Ascending aorta (tissue), 2 donors: Measurements from ENCODE around the gene HTT. TPM values are rescaled to one million over a fixed set of nuclear protein-coding genes. Genes with fewer than 3 reads are reported as not detected.

Source experiments
- DNase-seq, 2 donors: peaks; one replicate each; pipeline ENCODE4 v3.0.0-alpha.2; 2019; ENCODE audit warnings: low spot score in 2 of 2
- H3K27ac ChIP-seq, 2 donors: fragments of 200-600 bp; sonication (generic); one replicate each; pipeline ENCODE4 v1.5.1; 2016 to 2017; ENCODE audit warnings: mild to moderate bottlenecking in 1 of 2
- H3K27me3 ChIP-seq: fragments of 200-600 bp; sonication (generic); one replicate; pipeline ENCODE4 v1.5.1; 2017
- H3K36me3 ChIP-seq, 2 donors: fragments of 200-600 bp; sonication (generic); one replicate each; pipeline ENCODE4 v1.5.1; 2016
- H3K4me1 ChIP-seq, 2 donors: fragments of 200-600 bp; sonication (generic); one replicate each; pipeline ENCODE4 v1.5.1; 2016 to 2017; ENCODE audit warnings: mild to moderate bottlenecking in 1 of 2
- H3K4me3 ChIP-seq, 2 donors: fragments of 200-600 bp; sonication (generic); one replicate each; pipeline ENCODE4 v1.5.1; 2016 to 2017; ENCODE audit warnings: mild to moderate bottlenecking in 1 of 2
- H3K9me3 ChIP-seq, 2 donors: fragments of 200-600 bp; sonication (generic); one replicate each; pipeline ENCODE4 v1.5.1; 2016
- CTCF ChIP-seq, 3 experiments: fragments of 200-600 bp in 2 of 3; fragments of 450-650 bp in 1 of 3; sonication (generic) in 2 of 3; IDR thresholded peaks; one replicate each; pipeline ENCODE4 v1.5.1; 2016 to 2019; ENCODE audit warnings: antibody characterized with exemption in 3 of 3, mild to moderate bottlenecking in 1 of 3, moderate library complexity in 1 of 3
- intact Hi-C: fragments of 100-400 bp; cut with DNase I; formaldehyde crosslinking; loops from one replicate; pipeline ENCODE4 v1.15.1; 2023
- total RNA-seq: library from RNA; depleted of rRNA; stranded (reverse); fragments of >200 nt; gene quantifications from one replicate; pipeline ENCODE4 v1.1.0, GENCODE V29; 2016

Gene HTT
- total RNA-seq, 1 donor from 2014 or later = 23.7 TPM

- Histone ChIP-seq H3K4me1 (no peaks in the 10 kb centered on the region), H3K27ac (no peak overlapping the region), H3K9me3 (no peaks in the 10 kb centered on the region), H3K4me3 (no peak overlapping the region), H3K36me3 (no peaks in the 10 kb centered on the region), H3K27me3 (no peaks in the 10 kb centered on the region)
- intact Hi-C loops = no loop called here
- TF ChIP-seq CTCF (IDR thresholded peaks at IDR 0.05) = no peak
- DNase-seq = no peak
Observed at GRCh38 chr4:3280466-3280865, 206.0 kb downstream of the HTT start.

- DNase-seq = peak in 1 of 2 donors; percentile 60
- Histone ChIP-seq H3K27me3 (peaks cover 12% of the 10 kb centered on the region), H3K4me3 (no peak overlapping the region), H3K36me3 (no peaks in the 10 kb centered on the region), H3K9me3 (no peaks in the 10 kb centered on the region), H3K4me1 (no peaks in the 10 kb centered on the region), H3K27ac (no peak overlapping the region)
- intact Hi-C loops = no loop called here
- no peak for TF ChIP-seq CTCF (IDR thresholded peaks at IDR 0.05)
Observed at GRCh38 chr4:3283483-3283882, 209.0 kb downstream of the HTT start.

GRCh38 chr4:3283916-3284315 lies 209.4 kb downstream of the HTT start:
- H3K9me3 ChIP-seq = no peaks in the 10 kb centered on the region
- no peak overlapping the region for H3K27ac ChIP-seq
- H3K4me1 ChIP-seq = no peaks in the 10 kb centered on the region
- TF ChIP-seq CTCF (IDR thresholded peaks at IDR 0.05) = no peak
- H3K27me3 ChIP-seq = peaks cover 12% of the 10 kb centered on the region
- no peaks in the 10 kb centered on the region for H3K36me3 ChIP-seq
- H3K4me3 ChIP-seq = no peak overlapping the region
- intact Hi-C loops = no loop called here
- no peak for DNase-seq

- Histone ChIP-seq H3K4me3 (peak overlapping the region in 1 of 2 donors; percentile 6), H3K27me3 (peaks cover 12% of the 10 kb centered on the region), H3K4me1 (no peaks in the 10 kb centered on the region), H3K36me3 (no peaks in the 10 kb centered on the region), H3K9me3 (no peaks in the 10 kb centered on the region), H3K27ac (no peak overlapping the region)
- intact Hi-C loops = no loop called here
- DNase-seq = peak in 1 of 2 donors; percentile 59
- TF ChIP-seq CTCF (IDR thresholded peaks at IDR 0.05) = no peak
Observed at GRCh38 chr4:3284734-3285557, 210.5 kb downstream of the HTT start.

- Histone ChIP-seq H3K4me3 (peak overlapping the region in 1 of 2 donors; percentile 6), H3K36me3 (no peaks in the 10 kb centered on the region), H3K27me3 (peaks cover 12% of the 10 kb centered on the region), H3K27ac (no peak overlapping the region), H3K4me1 (no peaks in the 10 kb centered on the region), H3K9me3 (no peaks in the 10 kb centered on the region)
- peak in 1 of 2 donors; percentile 71 for DNase-seq
- TF ChIP-seq CTCF (IDR thresholded peaks at IDR 0.05) = no peak
- intact Hi-C loops = no loop called here
Observed at GRCh38 chr4:3285558-3286334, 211.3 kb downstream of the HTT start.
